DOHH2 (cell line): ENCODE data around the gene PITX2.

ENCODE experiments used
- H3F3A ChIP-seq: fragments of 200-600 bp; sonication (generic), shearing (Covaris generic); 2 replicates; pipeline ENCODE4 v1.6.0; 2016; ENCODE audit warnings: antibody characterized with exemption, mild to moderate bottlenecking; ENCODE audit not compliant: control insufficient read depth, insufficient read depth
- H3K27ac ChIP-seq: fragments of 200-600 bp; sonication (generic); 2 replicates; pipeline ENCODE4 v1.5.1; 2014; ENCODE audit warnings: low read depth, mild to moderate bottlenecking, low read length, moderate library complexity
- H3K27me3 ChIP-seq: fragments of 200-600 bp; sonication (generic); 2 replicates; pipeline ENCODE4 v1.6.1; 2014; ENCODE audit warnings: mild to moderate bottlenecking, low read length, mixed read lengths; ENCODE audit not compliant: control insufficient read depth
- H3K36me3 ChIP-seq: fragments of 200-600 bp; sonication (generic); 2 replicates; pipeline ENCODE4 v1.6.1; 2014; ENCODE audit warnings: mild to moderate bottlenecking, low read length, moderate library complexity, mixed read lengths; ENCODE audit not compliant: control insufficient read depth
- H3K4me1 ChIP-seq: fragments of 200-600 bp; sonication (generic); 2 replicates; pipeline ENCODE4 v1.6.1; 2014; ENCODE audit warnings: mild to moderate bottlenecking, low read length, mixed read lengths; ENCODE audit not compliant: control insufficient read depth
- H3K4me2 ChIP-seq: fragments of 200-600 bp; sonication (generic); 2 replicates; pipeline ENCODE4 v1.6.0; 2014; ENCODE audit warnings: mild to moderate bottlenecking, low read length, moderate library complexity
- H3K4me3 ChIP-seq: fragments of 200-600 bp; sonication (generic); 2 replicates; pipeline ENCODE4 v1.5.1; 2014; ENCODE audit warnings: mild to moderate bottlenecking, low read length, mixed read lengths
- H3K79me2 ChIP-seq: fragments of 200-600 bp; sonication (generic); 2 replicates; pipeline ENCODE4 v1.6.1; 2014; ENCODE audit warnings: mild to moderate bottlenecking, low read length, mixed read lengths; ENCODE audit not compliant: control insufficient read depth
- H3K9me2 ChIP-seq: fragments of 200-600 bp; sonication (generic); replicated peaks from 2 replicates; pipeline ENCODE4 v1.6.1; 2014; ENCODE audit warnings: mild to moderate bottlenecking, low read length, mixed read lengths; ENCODE audit not compliant: control insufficient read depth
- H3K9me3 ChIP-seq: fragments of 200-600 bp; sonication (generic); 2 replicates; pipeline ENCODE4 v1.6.1; 2014; ENCODE audit warnings: antibody characterized with exemption, low read length, mixed read lengths; ENCODE audit not compliant: control insufficient read depth, insufficient read depth
- H4K20me1 ChIP-seq: fragments of 200-600 bp; sonication (generic); 2 replicates; pipeline ENCODE4 v1.6.0; 2014; ENCODE audit warnings: low read depth, mild to moderate bottlenecking, antibody characterized with exemption, low read length, moderate library complexity; ENCODE audit not compliant: control insufficient read depth, insufficient read depth
- CTCF ChIP-seq: fragments of 200-600 bp; sonication (generic); IDR thresholded peaks from one replicate; pipeline ENCODE4 v1.5.1; 2014; ENCODE audit warnings: antibody characterized with exemption, mild to moderate bottlenecking, low read depth, low read length; ENCODE audit not compliant: poor library complexity, severe bottlenecking
- EZH2phosphoT487 ChIP-seq: fragments of 200-600 bp; sonication (generic); IDR thresholded peaks from 2 replicates; pipeline ENCODE4 v1.6.1; 2017; ENCODE audit warnings: borderline replicate concordance, mild to moderate bottlenecking, antibody characterized with exemption, low read length, moderate library complexity, mixed read lengths

The PITX2 gene

GRCh38 chr4:110614173-110614963, 8.5 kb downstream of the PITX2 start:
- Histone ChIP-seq H3K79me2 (no peaks in the 10 kb centered on the region), H3K36me3 (no peaks in the 10 kb centered on the region), H3K9me2 (no peaks in the 10 kb centered on the region), H3K4me3 (no peak overlapping the region), H3F3A (no peaks in the 10 kb centered on the region), H3K27ac (no peak overlapping the region), H3K4me1 (no peaks in the 10 kb centered on the region), H3K27me3 (peaks cover 11% of the 10 kb centered on the region), H3K9me3 (no peaks in the 10 kb centered on the region), H4K20me1 (no peaks in the 10 kb centered on the region), H3K4me2 (no peak overlapping the region)
- TF ChIP-seq CTCF (no peak), EZH2phosphoT487 (no peak)

- Histone ChIP-seq H3K27ac (no peak overlapping the region), H3K36me3 (no peaks in the 10 kb centered on the region), H3K9me3 (no peaks in the 10 kb centered on the region), H4K20me1 (no peaks in the 10 kb centered on the region), H3K79me2 (no peaks in the 10 kb centered on the region), H3K27me3 (peaks cover 11% of the 10 kb centered on the region), H3F3A (no peaks in the 10 kb centered on the region), H3K9me2 (no peaks in the 10 kb centered on the region), H3K4me3 (no peak overlapping the region), H3K4me2 (no peak overlapping the region), H3K4me1 (no peaks in the 10 kb centered on the region)
- TF ChIP-seq EZH2phosphoT487 = no peak
- TF ChIP-seq CTCF = no peak
These were observed 9.1 kb downstream of the PITX2 start for GRCh38 chr4:110613745-110614144.

- H3K79me2 ChIP-seq = no peaks in the 10 kb centered on the region
- no peaks in the 10 kb centered on the region for H3K36me3 ChIP-seq
- H3K9me3 ChIP-seq = no peaks in the 10 kb centered on the region
- no peaks in the 10 kb centered on the region for H4K20me1 ChIP-seq
- no peaks in the 10 kb centered on the region for H3K9me2 ChIP-seq
- H3K4me1 ChIP-seq = no peaks in the 10 kb centered on the region
- no peaks in the 10 kb centered on the region for H3F3A ChIP-seq
- TF ChIP-seq EZH2phosphoT487 (no peak), CTCF (no peak)
- H3K4me3 ChIP-seq = no peak overlapping the region
- no peak overlapping the region for H3K4me2 ChIP-seq
- H3K27me3 ChIP-seq = peaks cover 11% of the 10 kb centered on the region
- H3K27ac ChIP-seq = no peak overlapping the region
These were observed 10.1 kb downstream of the PITX2 start for GRCh38 chr4:110612631-110613269.
